Putamen (tissue), 1 donor: ENCODE data around the gene VEPH1.

Source experiments
- DNase-seq: peaks from one replicate; pipeline ENCODE4 v3.0.0-alpha.2; 2016; ENCODE audit warnings: low spot score

Gene VEPH1

DNA sequence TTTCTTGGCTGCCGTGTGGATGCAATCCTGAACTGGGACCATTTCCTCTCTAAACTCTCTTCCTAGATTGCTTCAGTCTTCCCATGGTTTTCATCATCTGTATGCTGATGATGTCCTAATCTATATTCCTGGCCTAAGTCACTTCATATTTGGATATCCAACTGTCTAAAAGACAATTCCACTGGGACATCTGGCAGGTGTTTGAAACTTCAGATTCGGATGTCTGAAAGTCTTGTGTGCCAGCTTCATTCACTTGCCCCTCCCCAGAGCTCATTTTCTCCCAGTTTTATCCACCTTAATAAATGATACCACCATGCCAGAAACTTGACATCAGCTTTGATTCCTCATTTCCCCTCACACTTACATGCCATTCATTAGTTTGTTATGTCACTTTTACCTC, 201.5 kb downstream of the VEPH1 start:
- DNase-seq: no peak

DNA sequence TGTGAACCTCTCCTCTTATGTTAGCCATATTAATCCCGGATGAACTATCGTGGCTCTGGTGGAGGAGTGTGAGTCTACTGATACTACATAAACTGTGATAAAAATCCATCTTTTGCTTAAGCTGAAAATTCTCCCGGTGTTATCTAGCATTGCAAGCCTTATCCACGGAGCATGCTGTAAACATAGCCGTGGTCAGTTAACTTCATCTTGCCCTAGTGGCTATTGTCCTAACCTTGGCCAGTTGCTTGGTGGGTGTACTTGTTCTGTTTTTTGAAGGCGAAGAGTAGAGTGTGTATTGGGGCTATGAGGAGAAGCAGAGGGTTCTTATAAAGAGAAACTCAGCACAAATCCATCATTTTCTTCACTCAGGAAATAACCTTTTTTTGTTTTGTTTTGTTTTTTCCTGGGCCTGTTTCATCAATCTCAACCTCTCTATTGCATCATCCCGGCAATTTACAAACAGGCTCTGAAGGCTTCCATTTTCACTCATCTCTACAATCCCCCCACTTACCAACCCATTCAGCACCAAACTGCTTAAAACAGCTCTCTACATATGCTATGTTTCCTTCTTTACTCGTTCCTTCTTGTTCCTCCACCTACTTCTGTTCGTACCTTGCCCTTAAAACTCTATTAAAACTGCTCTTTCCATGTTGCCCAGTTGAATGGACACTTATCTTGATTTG, 202.1 kb downstream of the VEPH1 start:
- DNase-seq: no peak

DNA sequence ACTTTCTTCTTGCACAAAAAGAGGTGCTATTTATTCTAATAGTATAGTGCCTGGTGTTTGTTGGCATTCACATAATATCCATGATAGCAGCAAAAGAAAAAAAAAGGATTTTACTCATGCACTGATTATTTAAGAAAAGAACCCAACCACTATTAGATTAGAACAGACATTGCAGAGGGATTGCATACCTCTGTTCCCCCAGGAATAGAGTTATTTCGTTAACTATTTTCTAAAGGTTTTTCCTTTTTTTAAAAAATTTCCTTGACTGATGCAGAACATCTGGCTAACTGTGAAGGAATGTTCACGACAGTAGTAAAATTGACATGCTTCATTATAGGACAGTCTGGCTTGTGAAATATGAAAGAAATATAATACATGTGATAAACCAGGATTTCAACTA, 203.1 kb downstream of the VEPH1 start:
- DNase-seq: no peak

DNA sequence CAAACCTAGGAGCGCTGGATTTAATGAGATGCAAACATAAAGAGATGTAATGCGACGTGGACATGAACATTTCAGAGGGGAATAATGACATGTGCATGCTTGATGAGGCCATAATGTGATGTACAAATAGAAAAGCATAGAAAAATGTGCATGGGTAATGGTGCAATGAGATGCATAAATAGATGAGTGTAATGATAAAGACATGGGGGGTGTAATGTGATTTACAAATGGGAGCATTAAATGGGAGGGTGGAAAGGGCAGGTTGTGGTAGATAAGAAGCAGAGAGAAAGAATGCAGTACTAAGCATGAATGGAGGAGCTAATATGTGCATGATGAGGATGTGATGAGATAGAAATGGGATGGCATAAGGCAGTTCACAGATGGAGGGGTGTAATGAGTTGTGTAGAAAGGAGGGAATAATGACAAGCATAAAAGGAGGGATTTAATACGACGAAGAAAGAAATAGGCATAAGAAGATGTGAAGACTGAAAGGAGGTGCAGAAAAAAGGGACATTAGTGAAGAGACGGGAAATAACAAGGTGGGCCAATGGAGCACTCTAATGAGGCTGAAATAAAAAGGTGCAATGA, 205.8 kb downstream of the VEPH1 start:
- no peak for DNase-seq

DNA sequence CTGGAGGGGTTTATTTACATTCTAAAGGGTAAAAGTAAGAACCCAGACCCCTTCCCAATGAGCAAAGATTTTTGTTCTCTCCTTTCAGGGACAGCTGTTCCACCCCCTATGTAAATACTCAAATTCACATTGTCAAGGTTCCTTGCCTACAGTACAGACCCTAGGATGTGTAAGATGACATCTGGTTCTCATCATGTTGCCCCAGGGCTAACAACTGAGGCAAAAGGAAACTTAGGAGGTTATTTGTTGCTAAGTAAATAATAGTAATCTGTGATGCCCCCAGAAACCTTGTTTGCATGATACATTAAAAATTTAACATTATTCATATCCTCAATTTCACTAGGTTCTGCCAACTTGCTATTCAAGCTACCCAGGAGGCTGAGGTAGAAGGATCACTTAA, 208.3 kb downstream of the VEPH1 start:
- DNase-seq: no peak

DNA sequence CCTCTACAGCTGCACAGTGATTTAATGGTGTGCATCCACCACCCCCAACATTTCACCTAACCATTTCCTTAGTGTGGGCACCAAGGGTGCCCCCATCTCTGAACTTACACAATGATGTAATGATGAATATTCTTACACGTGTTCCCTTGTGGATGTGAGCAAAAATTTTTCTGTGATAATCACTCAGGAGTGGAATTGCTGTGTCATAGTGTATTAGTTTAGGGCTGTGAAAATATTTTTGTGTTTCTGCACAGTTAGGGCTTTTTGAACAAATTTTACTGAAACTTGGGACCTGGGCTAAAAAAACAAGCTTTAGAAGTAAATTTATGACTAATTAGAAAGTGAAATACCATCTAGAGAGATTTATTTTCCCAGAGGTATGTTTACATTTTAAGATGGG, 208.7 kb downstream of the VEPH1 start:
- no peak for DNase-seq

DNA sequence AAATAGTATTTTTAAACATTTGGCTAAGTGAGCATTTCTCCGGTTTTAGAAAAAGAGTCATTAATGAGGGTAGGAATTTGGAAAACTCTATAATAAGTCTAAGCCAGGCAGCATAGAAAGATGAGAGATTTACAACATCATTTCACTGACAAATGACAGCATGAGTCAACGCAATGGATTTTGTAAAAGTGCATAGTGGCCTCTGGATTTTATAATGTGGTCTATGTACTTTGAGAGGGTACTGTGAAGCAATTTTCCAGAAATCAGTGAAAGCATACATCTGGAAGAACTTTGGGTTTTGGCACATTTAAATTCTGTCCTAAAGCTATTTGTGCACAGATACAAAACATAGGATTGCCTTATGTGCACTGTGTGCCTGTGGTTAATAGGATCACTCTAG, 212.4 kb downstream of the VEPH1 start:
- no peak for DNase-seq

DNA sequence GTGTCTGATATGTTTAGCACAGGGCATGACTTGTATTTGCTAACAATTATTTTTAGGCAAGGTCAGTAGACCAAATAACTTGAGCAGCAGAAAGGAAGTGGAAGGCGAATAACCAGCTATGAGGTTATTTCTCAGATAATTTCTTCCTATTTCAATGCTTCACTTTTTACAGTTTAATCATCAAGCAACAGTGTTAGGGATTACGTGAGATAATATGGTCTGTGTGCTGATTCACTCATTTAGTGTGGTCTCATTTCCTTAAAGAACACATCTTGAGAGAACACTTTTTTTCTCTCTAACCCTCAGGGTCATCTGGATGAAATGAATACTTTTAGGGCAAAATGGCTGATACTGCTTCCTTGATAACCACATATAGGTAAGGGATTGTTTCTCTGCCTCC, 217.2 kb downstream of the VEPH1 start:
- no peak for DNase-seq

DNA sequence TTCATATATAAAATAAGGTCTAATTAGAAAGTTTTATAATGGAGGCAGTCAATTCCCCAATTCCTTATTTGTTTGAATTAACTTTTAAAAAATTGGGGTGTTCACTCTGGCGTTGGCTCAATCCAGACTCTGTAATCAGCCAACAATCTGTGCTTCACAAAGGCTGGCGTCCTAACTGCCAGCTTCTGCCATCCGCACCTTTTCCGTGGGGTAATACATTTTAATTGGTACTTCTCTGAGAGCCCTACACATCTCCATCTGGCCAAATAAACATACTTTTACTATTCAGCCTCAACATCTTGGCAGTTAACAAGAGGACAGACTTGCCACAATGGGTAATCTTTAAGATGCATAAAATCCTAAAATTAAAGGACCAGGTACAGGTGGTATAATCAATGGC, 218.1 kb downstream of the VEPH1 start:
- DNase-seq: no peak

DNA sequence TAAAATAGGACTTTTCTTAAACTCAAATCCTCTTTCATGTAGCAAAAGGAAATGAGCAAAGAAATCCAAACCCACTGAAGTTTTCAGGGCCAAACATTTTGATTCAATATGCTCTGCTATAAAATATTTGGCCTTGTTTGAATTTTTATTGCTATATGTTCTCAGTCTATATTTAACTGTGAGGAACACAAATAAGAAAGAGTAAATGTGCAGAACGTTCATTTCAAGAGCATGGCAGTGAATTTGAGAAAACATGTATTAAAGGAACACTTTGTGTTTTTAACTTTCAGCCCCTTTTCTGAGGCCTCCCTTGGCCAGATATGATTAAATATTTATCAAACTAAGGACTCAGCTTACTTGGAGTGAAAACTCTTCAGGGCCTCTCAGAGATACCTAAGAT, 218.5 kb downstream of the VEPH1 start:
- no peak for DNase-seq

DNA sequence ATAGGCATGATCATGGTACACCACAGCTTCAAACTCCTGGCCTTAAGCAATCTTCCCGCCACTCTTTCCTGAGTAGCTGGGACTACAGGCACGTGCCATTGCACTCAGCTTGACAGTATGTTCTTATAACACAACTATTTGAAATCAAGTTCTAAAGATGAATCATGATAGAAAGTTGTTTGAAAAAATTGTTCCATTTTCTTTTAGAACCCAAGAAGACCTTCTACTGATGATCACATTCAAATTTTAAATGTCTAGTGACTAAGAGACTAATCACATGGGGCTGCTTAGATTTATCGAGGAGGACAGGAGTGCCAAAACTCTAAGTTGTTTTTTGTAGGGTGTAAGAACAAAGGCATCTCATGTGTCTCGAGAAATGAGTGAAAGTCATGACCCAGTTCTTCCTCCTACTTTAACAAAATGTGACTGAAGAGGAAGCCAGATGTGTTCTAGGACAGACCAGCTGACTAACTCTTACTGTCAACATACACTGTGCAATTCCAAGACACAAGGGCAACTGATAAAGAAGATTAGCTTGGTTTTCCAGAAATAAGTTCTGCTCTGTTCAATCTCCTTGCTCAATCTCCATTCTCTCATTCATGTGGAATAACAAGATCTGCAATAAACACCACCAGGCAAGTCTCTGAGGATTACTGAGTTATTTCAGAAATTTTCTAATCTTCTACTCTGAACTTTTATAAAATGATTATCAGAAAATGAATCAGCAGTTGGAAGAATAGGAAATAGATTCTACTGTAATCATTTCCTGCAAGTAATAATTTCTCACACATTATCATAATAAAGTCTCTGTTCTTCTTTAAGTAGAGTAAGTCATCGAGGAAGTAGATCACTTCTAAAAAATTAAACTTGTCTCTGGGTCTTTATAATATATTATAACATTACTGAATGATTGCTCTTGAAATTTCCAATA, 220.7 kb downstream of the VEPH1 start:
- DNase-seq: no peak

DNA sequence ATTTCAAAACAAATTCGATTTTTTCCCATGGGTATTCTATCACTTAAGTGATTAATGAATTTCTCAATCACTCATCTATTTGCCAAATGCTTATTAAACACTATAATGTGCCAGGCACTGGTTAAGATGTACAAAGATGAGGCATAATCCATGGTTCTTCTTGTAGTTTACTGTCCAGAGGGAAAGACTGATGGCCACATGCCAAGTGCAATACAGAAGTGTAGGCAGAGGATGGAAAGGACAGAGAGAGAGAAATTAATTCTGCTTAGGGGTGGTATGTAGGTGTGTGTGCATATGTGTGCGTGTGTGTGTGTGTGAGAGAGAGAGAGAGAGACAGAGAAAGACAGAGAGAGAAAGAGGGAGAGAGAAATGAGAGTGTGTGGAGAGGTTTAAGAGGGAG, 222.4 kb downstream of the VEPH1 start:
- DNase-seq: no peak

DNA sequence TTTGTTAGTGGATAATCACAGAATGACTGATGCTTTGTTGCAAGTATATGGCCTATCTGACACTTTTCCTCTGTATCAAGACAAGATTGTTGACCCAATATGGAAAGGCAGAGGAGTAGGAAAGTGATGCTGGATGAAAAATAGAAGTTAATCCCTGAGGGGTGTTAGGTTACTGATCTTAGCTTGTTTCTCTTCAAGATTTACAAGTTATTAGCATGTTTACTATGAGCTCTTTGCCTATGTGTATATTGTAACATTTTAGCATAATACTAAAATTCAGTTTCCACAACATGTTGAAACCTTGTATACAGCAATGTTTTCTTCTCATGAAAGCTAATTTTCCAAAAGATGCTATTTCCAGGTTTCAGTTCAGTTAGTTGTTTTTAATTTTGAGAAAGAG, 222.9 kb downstream of the VEPH1 start:
- no peak for DNase-seq

DNA sequence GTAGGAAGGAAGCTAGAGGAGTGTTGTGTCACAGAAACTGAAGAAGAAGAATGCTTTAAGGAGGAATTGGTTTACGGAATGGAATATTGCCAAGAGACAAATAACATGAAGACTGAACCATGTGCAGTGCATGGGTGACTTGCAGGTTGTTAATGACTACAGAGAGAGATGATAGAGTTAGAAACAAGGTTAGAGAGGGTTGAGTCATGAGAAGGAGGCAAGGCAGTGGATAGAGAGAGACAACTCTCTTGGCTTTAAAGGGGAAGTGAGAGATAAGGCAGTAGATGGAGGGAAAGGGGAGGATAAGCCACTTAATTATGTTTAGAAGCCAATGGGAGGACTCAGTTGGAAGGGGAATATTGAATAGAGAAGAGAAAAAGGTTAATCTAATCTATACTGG, 224.0 kb downstream of the VEPH1 start:
- DNase-seq: no peak

DNA sequence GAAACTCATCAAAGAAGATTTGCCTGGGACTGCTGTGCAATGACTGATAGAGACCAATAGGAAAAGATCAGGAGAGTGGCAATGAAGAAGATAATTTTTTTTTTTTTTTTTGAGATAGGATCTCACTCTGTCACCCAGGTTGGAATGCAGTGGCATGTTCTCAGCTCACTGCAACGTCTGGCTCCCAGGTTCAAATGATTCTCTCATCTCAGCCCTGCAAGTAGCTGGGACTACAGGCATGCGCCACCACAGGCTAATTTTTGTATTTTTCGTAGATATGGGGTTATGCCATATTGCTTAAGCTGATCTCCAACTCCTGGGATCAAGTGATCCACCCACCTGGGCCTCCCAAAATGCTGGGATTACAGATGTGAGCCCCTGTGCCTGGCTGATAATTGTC, 226.4 kb downstream of the VEPH1 start:
- no peak for DNase-seq

DNA sequence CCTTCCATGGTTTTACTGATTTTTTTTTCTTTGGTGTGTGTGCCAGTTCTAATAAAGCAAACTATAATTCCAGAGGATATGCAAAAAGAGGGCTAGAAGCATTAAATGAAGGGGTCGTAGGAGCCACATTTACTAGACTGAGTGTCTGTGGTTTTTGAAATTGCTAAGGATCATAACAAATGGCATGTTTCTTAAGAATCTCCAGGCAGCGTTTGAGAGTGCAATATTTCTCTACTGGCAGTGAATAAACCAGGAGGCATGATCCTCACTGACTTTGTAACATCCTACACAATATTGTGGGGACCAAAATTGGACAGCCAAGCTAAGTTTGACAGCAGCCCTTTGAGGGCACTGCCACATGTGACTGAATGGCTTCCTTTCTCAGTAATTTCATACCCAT, 227.4 kb downstream of the VEPH1 start:
- no peak for DNase-seq

DNA sequence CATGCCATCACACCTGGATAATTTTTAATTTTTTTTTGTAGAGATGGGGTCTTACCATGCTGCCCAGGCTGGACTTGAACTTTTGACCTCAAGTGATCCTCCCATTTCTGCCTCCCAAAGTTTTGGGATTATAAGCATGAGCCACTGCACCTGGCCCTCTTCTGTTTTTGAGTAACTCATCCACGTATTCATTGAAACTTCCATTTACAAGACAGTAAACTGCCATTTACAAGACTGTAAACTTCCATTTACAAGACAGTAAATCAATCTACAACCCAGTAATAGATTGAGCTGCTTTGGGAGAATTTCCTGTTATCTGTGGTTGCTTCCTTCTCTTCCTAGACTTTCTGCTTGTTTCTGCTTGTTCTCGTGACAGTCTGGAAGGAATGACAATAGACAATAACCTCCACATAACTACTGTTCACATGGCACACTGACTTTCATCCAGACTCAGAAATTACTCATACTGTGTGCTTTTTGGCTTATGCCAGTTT, 228.5 kb downstream of the VEPH1 start:
- DNase-seq: peak; percentile 7

DNA sequence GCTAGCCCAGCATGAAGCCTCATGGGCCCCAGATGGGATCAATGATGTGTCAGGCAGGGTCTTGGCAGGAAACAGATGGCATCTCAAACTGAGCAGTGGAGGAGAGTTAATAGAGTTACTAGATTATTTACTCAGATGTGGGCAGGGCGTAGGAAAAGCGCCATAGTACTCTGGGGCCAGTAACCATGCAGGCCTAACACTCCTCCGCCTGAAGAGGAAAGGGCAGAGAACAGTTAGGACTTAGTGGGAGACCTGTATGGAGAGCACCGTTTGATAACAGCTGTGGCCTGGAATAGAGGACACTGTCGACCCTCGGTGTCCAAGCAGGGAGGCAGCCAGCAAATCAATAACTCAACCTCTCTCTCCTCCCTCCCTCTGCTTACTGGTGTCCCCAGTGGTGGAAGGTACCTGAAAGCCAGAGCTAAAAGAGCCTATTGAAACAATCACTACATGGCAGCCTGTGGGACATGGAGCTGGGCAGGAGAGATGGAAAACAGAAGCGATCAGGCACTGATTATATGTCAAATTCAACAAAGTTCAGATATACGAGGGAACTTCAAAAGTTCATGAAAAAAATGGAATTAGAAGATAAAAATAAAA, 231.8 kb downstream of the VEPH1 start:
- no peak for DNase-seq

DNA sequence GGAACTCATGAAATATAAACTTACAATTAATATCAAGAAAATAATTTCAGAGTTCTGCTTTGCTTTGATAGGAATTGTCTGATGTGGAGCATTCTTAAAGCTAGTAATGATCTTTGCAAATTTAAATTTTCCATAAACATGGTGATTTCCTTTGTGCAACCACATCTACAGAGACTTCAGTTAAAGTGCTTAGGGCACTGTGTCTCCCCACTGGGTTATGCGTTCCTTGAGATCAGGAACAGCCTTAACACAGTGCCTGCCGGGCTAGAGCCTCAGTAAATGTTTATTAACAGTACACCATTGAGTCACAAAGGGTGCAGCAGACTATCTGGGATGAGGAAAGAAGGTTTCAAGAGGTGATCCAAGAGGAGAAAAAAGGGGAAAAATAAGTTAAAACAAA, 235.2 kb downstream of the VEPH1 start:
- DNase-seq: no peak

DNA sequence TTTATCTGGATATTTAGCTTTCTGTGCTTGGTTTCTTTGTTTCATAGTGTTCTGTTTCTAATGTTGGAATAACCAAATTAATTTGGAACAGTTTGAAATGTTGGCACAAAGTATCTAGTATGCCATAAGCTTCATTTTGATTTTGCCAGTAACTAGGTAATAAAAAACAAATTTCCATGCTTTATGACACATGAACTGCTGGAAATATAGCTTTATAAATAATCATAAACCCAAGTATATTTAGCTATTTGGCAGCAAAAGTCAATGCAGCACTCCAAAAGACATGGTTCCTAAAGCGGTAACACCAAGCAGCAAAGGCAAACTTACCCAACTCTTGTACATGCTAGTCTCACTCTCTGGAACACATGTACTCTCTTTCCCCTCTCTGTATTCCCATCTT, 237.3 kb downstream of the VEPH1 start:
- no peak for DNase-seq

DNA sequence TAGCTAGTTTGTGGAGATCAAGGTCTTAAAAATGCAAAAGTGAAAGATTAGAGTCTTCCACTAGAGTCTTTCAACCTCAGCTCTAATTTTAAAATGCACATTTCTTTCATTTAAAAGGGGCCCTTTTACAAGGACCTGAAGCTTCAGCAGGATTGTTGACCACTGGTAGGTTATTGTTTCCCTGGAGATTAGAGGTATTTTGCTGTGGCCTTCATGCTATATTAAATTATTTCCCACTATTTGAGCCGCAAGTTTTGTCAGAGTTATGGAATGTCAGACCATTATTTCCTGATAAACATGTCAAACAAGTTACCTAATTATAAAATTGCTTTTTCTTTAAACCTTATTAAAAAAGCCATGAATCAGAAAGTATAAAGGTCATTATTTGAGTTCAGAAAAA, 240.2 kb downstream of the VEPH1 start:
- DNase-seq: no peak

DNA sequence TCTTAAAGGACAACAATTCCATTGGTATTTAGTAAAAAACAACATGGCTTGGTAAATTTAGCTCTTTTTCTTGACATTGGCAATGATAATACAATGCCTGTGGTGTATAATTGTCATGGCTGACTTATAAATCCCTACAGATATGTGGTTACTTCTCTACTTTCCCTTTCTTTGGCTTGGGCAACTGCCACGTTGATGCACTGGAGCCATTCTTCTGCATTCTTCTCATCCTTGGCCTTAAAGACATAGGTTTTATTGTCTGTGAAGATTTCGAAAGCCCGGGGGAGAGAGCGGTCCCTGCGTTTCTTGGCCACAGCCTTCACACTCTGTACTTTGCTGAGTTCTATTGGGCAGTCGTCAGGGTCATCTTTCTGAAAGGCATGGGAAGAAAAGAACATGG, 242.2 kb downstream of the VEPH1 start:
- no peak for DNase-seq

DNA sequence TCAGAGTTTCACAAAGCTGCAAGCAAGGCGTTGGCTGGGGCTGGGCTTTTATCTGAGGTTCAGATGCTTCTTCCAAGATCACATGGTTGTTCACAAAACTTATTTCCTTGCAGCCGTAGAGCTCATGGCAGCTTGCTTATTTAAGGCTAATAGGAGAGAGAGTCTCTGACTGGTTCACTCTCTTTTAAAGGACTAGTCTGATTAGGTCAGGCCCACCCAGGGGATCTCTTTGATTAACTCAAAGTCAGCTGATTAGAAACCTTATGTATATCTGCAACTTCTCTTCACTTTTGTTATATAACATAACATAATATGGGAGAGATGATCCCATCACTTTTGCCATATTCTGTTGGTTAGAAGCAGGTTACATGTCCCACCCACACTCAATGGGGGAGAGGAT, 243.4 kb downstream of the VEPH1 start:
- no peak for DNase-seq
